Stomach (tissue), 9 donors: ENCODE results near the gene KIAA1217. TPM values are rescaled to one million over a fixed set of nuclear protein-coding genes. Genes with fewer than 3 reads are reported as not detected.

Experiments
- DNase-seq, 2 donors: peaks; one replicate each; pipeline versions ENCODE4 v3.0.0 to v3.0.0-alpha.2; 2013 to 2019
- H3K27ac ChIP-seq, 5 donors: fragments of 200-600 bp in 4 of 5; sonication (generic) in 4 of 5; one replicate each; pipeline ENCODE4 v1.5.1; 2013 to 2019; ENCODE audit warnings: mild to moderate bottlenecking in 1 of 5, moderate library complexity in 1 of 5
- H3K27me3 ChIP-seq, 3 donors: fragments of 200-600 bp; sonication (generic); one replicate each; pipeline ENCODE4 v1.5.1; 2017 to 2019; ENCODE audit warnings: mixed run types in 1 of 3
- H3K36me3 ChIP-seq, 4 donors: fragments of 200-600 bp; sonication (generic); 1 replicate in 3 of 4; 2 replicates in 1 of 4; pipeline ENCODE4 v1.5.1; 2016 to 2019
- H3K4me1 ChIP-seq, 4 donors: fragments of 200-600 bp; sonication (generic); one replicate each; pipeline ENCODE4 v1.5.1; 2016 to 2019
- H3K4me3 ChIP-seq, 4 donors: fragments of 200-600 bp; sonication (generic) in 3 of 4; one replicate each; pipeline ENCODE4 v1.5.1; 2016 to 2019; ENCODE audit warnings: mild to moderate bottlenecking in 1 of 4
- H3K9me3 ChIP-seq, 4 donors: fragments of 200-600 bp; sonication (generic); one replicate each; pipeline ENCODE4 v1.5.1; 2016 to 2019
- CTCF ChIP-seq, 7 experiments: fragments of 450-650 bp in 4 of 7; fragments of 200-600 bp in 3 of 7; sonication (generic) in 3 of 7; IDR thresholded peaks; one replicate each; pipeline ENCODE4 v1.5.1; 2016 to 2019; ENCODE audit warnings: antibody characterized with exemption in 7 of 7, control low read depth in 2 of 7, mild to moderate bottlenecking in 1 of 7
- EP300 ChIP-seq: sonication (generic); formaldehyde crosslinking; IDR thresholded peaks from one replicate; pipeline ENCODE4 v1.6.1; 2017; ENCODE audit warnings: antibody characterized with exemption
- POLR2A ChIP-seq, 4 donors: fragments of 450-650 bp; IDR thresholded peaks; one replicate each; pipeline ENCODE4 v1.6.1; 2016; ENCODE audit warnings: antibody characterized with exemption in 4 of 4, control low read depth in 2 of 4, mild to moderate bottlenecking in 1 of 4, moderate library complexity in 1 of 4
- POLR2AphosphoS5 ChIP-seq, 3 donors: sonication (generic); formaldehyde crosslinking; IDR thresholded peaks; one replicate each; pipeline ENCODE4 v1.6.1; 2016; ENCODE audit warnings: antibody characterized with exemption in 3 of 3
- WGBS, 5 donors: extraction: QIAGEN DNeasy Blood & Tissue Kit in 3 of 5; methylation state at CpG; one replicate each; pipeline versions ENCODE4 v1.1.5 to v1.1.7; 2013 to 2018; 5-methylcytosine and 5-hydroxymethylcytosine counted together
- intact Hi-C: fragments of 100-400 bp; cut with DNase I; formaldehyde crosslinking; loops from one replicate; pipeline ENCODE4 v1.15.1; 2023; ENCODE audit warnings: low total_unique reads
- polyA plus RNA-seq, 3 donors: library from polyadenylated mRNA; stranded (reverse); fragments of 200-250 nt; gene quantifications; one replicate each; pipeline ENCODE4 v1.2.3, GENCODE V29; 2013
- total RNA-seq, 5 donors: library from RNA; depleted of rRNA; stranded (reverse); fragments of >200 nt; gene quantifications; one replicate each; pipeline versions ENCODE4 v1.1.0 to v1.2.3, GENCODE V29; 2014 to 2016
- donor health status: healthy with polysubstance abuse.
- donor health status: Bipolar disorder and iron deficiency.
- donor health status: healthy.

KIAA1217 gene
- total and polyA plus RNA-seq, 8 donors = 6.2 to 112 (median 24.6) TPM

- Histone ChIP-seq H3K36me3 (peaks cover 0 to 15% (median 8%) of the 10 kb centered on the region in 4 donors), H3K4me1 (peaks cover 0 to 27% (median 13%) of the 10 kb centered on the region in 4 donors), H3K9me3 (no peaks in the 10 kb centered on the region), H3K27me3 (no peaks in the 10 kb centered on the region), H3K4me3 (no peak overlapping the region), H3K27ac (peak overlapping the region in 4 of 5 donors; percentile 7 to 64 (median 59))
- 60 to 78% (median 64%) methylated on average over 5 of the region's 5 CpGs for WGBS, 5 donors
- intact Hi-C loops = no loop called here
- peak in 1 of 2 donors; percentile 13 for DNase-seq
- no peak for TF ChIP-seq EP300
- TF ChIP-seq CTCF (IDR thresholded peaks at IDR 0.05) = no peak
- no peak for TF ChIP-seq POLR2A (IDR thresholded peaks at IDR 0.05)
- TF ChIP-seq POLR2AphosphoS5 (IDR thresholded peaks at IDR 0.05) = no peak
Measured at GRCh38 chr10:24215603-24216002, 6.7 kb downstream of the KIAA1217 start.

GRCh38 chr10:24219963-24220362 lies 11.0 kb downstream of the KIAA1217 start:
- Histone ChIP-seq H3K9me3 (no peaks in the 10 kb centered on the region), H3K4me1 (peaks cover 0 to 16% (median 7%) of the 10 kb centered on the region in 4 donors), H3K27ac (no peak overlapping the region), H3K36me3 (peaks cover 0 to 21% (median 8%) of the 10 kb centered on the region in 4 donors), H3K4me3 (no peak overlapping the region), H3K27me3 (no peaks in the 10 kb centered on the region)
- intact Hi-C loops = no loop called here
- 93 to 98% (median 95%) methylated on average over 3 of the region's 3 CpGs for WGBS, 5 donors
- no peak for TF ChIP-seq EP300
- no peak for DNase-seq

- Histone ChIP-seq H3K4me3 (no peak overlapping the region), H3K9me3 (no peaks in the 10 kb centered on the region), H3K4me1 (no peaks in the 10 kb centered on the region), H3K27ac (no peak overlapping the region), H3K27me3 (no peaks in the 10 kb centered on the region), H3K36me3 (peaks cover 0 to 21% (median 9%) of the 10 kb centered on the region in 4 donors)
- 71 to 82% (median 76%) methylated on average over 1 of the region's 1 CpG for WGBS, 5 donors
- DNase-seq = no peak
- intact Hi-C loops = no loop called here
- TF ChIP-seq POLR2A (IDR thresholded peaks at IDR 0.05) (no peak), CTCF (IDR thresholded peaks at IDR 0.05) (no peak), POLR2AphosphoS5 (IDR thresholded peaks at IDR 0.05) (no peak), EP300 (no peak)
Measured at GRCh38 chr10:24223341-24223740, 14.4 kb downstream of the KIAA1217 start.

GRCh38 chr10:24223953-24224352 lies 15.0 kb downstream of the KIAA1217 start:
- H3K36me3 ChIP-seq = peaks cover 0 to 21% (median 9%) of the 10 kb centered on the region in 4 donors
- no peaks in the 10 kb centered on the region for H3K4me1 ChIP-seq
- intact Hi-C loops = no loop called here
- H3K9me3 ChIP-seq = no peaks in the 10 kb centered on the region
- WGBS, 5 donors = 29 to 64% (median 39%) methylated on average over 3 of the region's 3 CpGs
- no peaks in the 10 kb centered on the region for H3K27me3 ChIP-seq
- no peak overlapping the region for H3K4me3 ChIP-seq
- DNase-seq = peak in 1 of 2 donors; percentile 41
- H3K27ac ChIP-seq = no peak overlapping the region
- TF ChIP-seq POLR2A (IDR thresholded peaks at IDR 0.05) (no peak), EP300 (no peak), POLR2AphosphoS5 (IDR thresholded peaks at IDR 0.05) (no peak), CTCF (IDR thresholded peaks at IDR 0.05) (no peak)

GRCh38 chr10:24228642-24229041 lies 19.7 kb downstream of the KIAA1217 start:
- TF ChIP-seq POLR2AphosphoS5 (IDR thresholded peaks at IDR 0.05) (no peak), CTCF (IDR thresholded peaks at IDR 0.05) (no peak), EP300 (no peak), POLR2A (IDR thresholded peaks at IDR 0.05) (no peak)
- intact Hi-C loops = no loop called here
- no peaks in the 10 kb centered on the region for H3K9me3 ChIP-seq
- no peak overlapping the region for H3K27ac ChIP-seq
- WGBS, 5 donors = 76 to 90% (median 84%) methylated on average over 2 of the region's 2 CpGs
- peaks cover 0 to 3% (median 0%) of the 10 kb centered on the region in 4 donors for H3K36me3 ChIP-seq
- no peak for DNase-seq
- no peak overlapping the region for H3K4me3 ChIP-seq
- no peaks in the 10 kb centered on the region for H3K4me1 ChIP-seq
- H3K27me3 ChIP-seq = no peaks in the 10 kb centered on the region
